ENCODE results near the gene CYP4F22.

Gene CYP4F22

DNA sequence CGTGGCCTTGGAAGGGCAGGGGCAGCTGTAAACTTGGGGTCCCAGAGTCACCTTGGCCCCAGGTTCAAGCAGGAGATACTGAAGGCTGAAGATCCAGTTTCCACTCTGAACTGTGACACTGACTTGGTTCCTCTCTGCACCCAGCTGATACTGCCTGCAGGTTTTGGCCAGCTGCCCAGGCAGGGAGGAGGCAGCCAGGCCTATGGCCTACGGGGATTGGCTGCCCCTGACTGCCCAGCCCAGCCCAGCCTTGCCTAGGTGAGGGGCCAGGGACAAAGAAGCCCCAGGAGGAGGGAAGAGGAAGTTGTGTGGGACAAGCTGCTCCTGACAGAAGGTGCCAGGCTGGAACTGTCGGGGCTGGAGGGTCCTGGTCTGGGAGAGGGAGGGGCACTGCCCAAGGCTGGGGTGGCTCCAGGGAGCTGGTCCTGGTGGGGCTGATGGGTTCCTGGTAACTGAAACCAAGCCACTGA is 55.0 kb downstream of the CYP4F22 start:
- no peak for DNase-seq (ENCODE audit: low spot score)
- ChIA-PET CTCF (interaction anchor here (0.6 kb wide), 1 partner anchor 408 kb away, joined by 3 read pairs; no protein-coding TSS in a partner anchor), POLR2A (ENCODE audit: low non-redundant PET) (no interaction called here)
- H3K27ac ChIP-seq: no peak overlapping the region
- TF ChIP-seq, protein P1, sequence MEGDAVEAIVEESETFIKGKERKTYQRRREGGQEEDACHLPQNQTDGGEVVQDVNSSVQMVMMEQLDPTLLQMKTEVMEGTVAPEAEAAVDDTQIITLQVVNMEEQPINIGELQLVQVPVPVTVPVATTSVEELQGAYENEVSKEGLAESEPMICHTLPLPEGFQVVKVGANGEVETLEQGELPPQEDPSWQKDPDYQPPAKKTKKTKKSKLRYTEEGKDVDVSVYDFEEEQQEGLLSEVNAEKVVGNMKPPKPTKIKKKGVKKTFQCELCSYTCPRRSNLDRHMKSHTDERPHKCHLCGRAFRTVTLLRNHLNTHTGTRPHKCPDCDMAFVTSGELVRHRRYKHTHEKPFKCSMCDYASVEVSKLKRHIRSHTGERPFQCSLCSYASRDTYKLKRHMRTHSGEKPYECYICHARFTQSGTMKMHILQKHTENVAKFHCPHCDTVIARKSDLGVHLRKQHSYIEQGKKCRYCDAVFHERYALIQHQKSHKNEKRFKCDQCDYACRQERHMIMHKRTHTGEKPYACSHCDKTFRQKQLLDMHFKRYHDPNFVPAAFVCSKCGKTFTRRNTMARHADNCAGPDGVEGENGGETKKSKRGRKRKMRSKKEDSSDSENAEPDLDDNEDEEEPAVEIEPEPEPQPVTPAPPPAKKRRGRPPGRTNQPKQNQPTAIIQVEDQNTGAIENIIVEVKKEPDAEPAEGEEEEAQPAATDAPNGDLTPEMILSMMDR (conservative IDR thresholded peaks at IDR 0.05; ENCODE audit: low read depth): no peak

GRCh38 chr19:15563931-15564330 is 55.6 kb downstream of the CYP4F22 start:
- POLR2A ChIA-PET (ENCODE audit: low non-redundant PET): no interaction called here
- CTCF ChIA-PET: interaction anchor here (0.6 kb wide), 2 partner anchors 472 to 1274 kb away, joined by 3 read pairs; no protein-coding TSS in a partner anchor
- H3K27ac ChIP-seq: no peak overlapping the region
- DNase-seq (ENCODE audit: low spot score): no peak
- TF ChIP-seq, protein P1 (conservative IDR thresholded peaks at IDR 0.05; ENCODE audit: low read depth): no peak

- no peak for DNase-seq (ENCODE audit: low spot score)
- TF ChIP-seq, protein P1 (conservative IDR thresholded peaks at IDR 0.05; ENCODE audit: low read depth): no peak
- H3K27ac ChIP-seq: no peak overlapping the region
- ChIA-PET POLR2A (ENCODE audit: low non-redundant PET) (no interaction called here), CTCF (interaction anchor here (0.6 kb wide), 2 partner anchors 473 to 1273 kb away, joined by 3 read pairs; no protein-coding TSS in a partner anchor)
Measured at GRCh38 chr19:15564534-15565168, 56.3 kb downstream of the CYP4F22 start.

DNA sequence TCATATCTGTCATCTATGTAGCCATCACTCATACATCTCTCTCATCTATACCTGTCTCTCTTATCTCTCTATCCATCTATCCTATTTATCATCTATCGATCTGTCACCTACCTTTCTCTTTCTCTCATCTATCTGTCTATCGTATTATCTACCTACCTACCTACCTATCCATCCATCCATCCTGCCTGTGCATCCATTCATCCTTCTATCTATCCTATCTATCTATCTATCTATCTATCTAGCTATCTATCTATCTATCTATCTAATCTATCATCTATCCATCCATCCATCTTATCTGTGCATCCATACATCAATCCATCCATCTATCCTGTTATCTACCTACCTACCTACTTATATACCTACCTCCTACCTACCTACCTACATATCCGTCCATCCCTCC is 62.1 kb downstream of the CYP4F22 start:
- no peak for DNase-seq (ENCODE audit: low spot score)
- POLR2A ChIA-PET (ENCODE audit: low non-redundant PET): no interaction called here
- TF ChIP-seq, protein P1 (conservative IDR thresholded peaks at IDR 0.05; ENCODE audit: low read depth): no peak
- no peak overlapping the region for H3K27ac ChIP-seq
- CTCF ChIA-PET: no interaction called here

- no peak for DNase-seq (ENCODE audit: low spot score)
- ChIA-PET CTCF (interaction anchor here (0.6 kb wide), 1 partner anchor 582 kb away, joined by 3 read pairs; no protein-coding TSS in a partner anchor), POLR2A (ENCODE audit: low non-redundant PET) (no interaction called here)
- H3K27ac ChIP-seq: no peak overlapping the region
- TF ChIP-seq, protein P1 (conservative IDR thresholded peaks at IDR 0.05; ENCODE audit: low read depth): no peak
Measured at GRCh38 chr19:15575406-15575805, 67.1 kb downstream of the CYP4F22 start.

DNA sequence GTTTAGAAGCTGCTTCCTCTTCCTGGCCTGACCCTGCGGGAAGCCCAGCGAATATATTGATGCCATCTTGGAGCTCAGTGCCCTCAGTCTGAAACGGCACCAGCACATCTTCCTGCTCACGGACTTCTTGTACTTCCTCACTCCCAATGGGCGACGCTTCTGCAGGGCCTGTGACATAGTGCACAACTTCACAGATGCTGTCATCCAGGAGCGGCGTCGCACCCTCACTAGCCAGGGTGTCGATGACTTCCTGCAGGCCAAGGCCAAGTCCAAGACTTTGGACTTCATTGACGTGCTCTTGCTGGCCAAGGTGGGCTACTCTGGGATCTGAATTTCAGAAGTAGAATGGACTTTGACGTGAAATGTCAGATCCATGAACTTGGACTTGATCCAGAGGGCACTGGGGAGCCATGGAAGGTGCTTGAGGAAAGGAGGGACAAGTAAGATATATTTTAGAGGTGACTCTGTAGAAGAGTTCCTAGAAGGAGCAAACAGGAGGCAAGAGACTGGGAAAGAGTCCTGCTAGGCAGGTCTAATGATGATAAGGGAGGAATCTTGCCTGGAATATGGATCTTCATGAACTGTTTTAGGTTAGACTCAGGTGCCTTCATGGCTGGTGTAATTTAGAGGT is 68.3 kb downstream of the CYP4F22 start:
- ChIA-PET CTCF (interaction anchor here (0.6 kb wide), 1 partner anchor 53 kb away, joined by 3 read pairs; no protein-coding TSS in a partner anchor), POLR2A (ENCODE audit: low non-redundant PET) (no interaction called here)
- TF ChIP-seq, protein P1 (conservative IDR thresholded peaks at IDR 0.05; ENCODE audit: low read depth): no peak
- DNase-seq (ENCODE audit: low spot score): no peak
- H3K27ac ChIP-seq: no peak overlapping the region

All from RWPE1 (cell line).